ENCODE data around the gene HIGD1A.
A peak's percentile ranks its signal among the peaks of the same experiment; 100 is the strongest.

Gene HIGD1A

DNA sequence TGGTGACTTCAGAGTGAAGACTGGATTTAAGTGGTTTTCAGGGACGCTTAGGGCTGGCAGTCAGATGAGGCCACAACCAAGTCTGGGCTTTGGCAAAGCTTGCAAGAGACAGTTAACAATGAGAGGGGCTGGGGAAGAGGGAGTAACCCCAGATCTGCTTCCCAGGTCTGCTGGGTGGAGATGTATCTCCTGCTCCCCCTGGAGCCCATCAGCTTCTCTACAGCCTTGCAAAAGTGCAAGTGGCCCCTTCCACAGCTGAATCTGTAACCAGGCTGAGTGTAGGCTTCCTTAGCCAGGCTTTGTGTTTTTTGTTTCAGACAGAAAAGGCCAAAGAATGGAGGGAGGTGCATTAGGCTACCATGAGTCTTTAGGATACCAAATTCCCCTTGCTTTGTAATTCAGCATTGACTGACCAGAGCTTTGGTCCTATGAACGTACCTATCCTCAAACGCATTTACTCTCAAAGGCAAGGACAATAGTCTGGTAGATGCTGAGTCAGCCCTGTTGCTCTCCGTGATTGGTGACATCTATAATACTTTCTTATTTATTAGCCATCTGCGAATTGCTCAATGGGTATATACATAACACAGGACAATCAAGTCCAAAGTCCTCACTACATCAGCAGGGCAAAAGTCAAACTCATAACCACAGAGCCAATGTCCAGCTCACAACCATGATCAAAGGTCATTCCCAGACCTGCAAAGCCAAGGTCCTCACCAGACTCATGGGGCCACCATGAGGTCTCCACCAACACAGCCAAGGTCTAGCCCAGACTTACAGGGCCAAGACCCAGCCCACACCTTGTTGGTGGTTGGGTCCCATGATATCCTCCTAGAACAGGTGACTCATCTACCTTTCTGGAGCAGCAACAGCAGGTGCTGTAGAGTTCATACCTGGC, 48.4 kb downstream of the HIGD1A start:
- DNase-seq (ENCODE audit: low spot score): no peak

DNA sequence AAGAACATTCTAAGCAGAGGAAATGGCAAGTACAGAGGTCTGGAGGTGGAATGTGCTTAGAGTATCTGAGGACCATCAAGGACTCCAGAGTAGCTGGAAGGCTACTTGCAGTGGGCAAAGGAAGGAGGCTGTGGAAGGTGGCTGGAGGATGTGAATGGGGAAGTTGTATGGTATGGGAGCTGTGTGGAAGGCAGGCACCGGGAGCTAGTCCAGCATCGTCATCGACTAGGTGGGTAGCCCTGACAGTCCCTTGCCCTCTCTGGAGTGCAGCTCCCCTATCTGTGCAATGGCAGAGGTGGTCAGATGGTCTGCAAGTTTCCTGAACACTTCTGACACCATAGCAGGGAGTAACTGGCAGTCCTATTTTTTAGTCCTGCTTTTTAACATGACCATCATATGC, 50.5 kb downstream of the HIGD1A start:
- DNase-seq (ENCODE audit: low spot score): no peak

DNA sequence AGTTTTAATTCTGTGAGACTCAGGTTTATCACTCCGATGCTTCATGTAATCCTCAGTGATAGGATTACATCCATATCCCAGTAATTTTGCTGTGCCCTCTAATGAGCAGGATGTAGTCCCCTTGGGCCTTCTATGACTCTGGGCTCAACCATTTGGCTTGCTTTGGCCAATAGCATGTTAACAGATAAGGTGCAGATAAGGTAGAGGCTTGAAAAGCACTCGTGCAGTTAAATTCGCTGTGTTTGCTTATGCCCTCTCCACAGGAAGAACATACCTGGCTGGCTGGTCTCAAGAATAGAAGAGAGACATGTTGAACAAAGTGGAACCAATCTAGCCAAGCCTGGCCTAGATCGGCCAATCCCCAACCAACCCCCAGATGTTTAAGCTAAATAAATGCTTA, 51.3 kb downstream of the HIGD1A start:
- no peak for DNase-seq (ENCODE audit: low spot score)

DNA sequence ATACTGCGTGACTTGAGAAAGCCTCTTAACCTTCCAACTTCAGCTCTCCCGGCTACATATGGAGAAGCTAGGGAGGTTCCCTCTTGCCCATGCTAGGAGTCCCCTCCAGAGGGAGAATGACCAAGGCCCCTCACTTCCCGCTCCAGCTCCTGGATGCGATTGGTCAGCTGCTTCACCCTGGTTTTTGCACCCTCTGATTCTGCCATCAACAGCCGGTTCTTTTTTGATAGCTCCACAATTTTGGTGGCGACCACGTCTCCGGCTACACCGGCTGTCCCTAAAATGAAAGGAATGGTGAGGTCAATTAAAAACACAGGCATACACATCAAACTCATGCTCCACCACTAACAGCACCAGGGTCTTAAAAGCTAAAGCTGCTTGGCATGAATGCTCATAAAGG, 51.8 kb downstream of the HIGD1A start:
- no peak for DNase-seq (ENCODE audit: low spot score)

DNA sequence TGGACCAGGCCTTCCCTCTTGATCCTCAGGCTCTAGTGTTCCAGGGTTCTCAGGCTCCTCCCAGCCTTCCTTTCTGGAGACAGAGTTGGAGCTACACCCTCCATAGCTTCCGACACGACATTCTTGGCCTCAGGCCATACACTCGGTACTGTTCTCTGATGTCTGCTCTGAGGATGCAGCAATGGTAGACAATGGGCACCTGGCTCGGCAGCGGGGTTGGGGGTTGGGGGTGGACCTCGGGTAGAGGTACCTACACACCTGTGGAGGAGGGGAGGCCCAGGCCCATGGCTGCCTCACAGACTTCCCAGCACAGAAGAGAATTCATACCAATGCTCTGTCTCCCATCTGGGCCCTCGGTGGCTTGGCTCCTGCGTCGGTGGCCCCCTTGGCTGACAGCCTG, 52.7 kb downstream of the HIGD1A start:
- no peak for DNase-seq (ENCODE audit: low spot score)

DNA sequence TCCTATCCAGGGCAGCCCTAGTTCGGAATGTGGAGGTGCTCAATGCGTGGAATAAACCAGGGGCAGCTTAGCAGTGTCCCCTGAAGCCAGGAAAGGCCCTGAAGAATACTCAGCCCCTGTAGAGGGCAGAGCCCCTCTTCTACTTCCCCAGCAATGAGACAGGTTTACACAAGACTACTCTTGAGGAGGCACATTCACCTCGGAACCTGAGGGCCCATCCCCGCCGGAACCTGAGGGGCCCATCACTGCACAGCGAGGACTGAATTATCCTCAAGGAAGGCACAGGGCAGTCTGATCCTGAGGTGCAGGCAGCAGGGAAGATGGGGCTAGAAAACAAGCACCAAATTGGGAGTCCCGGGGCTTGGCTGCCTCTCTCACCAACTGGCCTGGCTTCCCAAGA, 53.5 kb downstream of the HIGD1A start:
- DNase-seq (ENCODE audit: low spot score): no peak

DNA sequence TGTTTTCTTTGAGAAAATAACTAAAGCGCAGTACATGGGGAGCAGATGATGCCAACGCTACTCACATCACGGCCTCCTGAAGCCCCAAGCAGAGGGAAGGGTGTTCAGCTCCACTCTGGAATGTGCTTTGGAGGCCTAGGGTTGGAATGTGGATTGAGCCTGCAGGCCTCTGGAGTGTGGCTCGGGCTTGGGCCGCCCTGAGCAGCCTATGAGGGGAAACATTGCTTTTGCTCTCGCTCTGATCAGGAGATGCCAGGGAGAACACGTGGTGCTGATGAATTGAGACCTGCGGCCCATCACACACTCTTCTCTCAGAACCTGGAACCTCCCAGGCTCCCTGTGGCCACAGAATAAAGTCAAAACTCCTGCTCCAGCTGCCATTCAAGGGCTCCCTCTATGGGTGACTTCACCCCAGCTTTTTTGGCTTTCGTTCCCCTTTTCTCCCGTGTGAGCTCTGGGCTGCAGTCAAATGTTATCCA, 54.5 kb downstream of the HIGD1A start:
- DNase-seq (ENCODE audit: low spot score): no peak

DNA sequence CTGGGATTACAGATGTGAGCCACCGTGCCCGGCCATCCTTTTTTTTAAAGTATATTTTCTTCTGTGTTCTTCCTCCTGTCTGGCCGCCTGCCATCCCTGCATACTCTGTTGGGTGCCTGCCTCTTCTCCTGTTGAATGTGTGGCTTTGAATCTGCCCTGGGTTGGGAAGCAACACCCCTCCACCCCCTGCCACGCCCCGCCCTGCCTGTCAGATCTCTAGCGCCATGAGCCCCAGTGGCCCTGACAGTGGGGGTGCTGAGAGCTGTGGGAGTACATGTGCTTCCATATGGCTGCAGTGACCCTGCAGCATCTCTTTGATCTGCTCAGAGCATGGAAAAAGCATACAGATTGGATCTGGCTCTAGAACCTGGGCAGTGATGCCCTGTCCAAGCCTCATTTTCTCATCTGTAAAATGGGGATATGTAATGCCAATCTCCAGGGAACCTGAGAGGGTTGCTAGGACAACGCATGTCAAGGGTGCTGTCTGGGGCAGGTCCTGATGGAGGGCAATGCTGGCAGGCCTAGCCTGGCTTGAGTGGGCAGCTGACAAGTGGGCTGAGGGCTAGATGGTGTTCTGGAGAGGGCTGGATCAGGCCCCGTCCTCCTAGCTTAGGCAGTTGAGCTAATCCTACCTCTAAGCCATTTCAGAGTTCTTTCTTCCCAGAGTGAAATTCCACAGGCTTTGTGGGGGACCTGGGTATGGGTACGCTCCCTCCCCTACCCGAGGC, 55.1 kb downstream of the HIGD1A start:
- DNase-seq (ENCODE audit: low spot score): no peak

DNA sequence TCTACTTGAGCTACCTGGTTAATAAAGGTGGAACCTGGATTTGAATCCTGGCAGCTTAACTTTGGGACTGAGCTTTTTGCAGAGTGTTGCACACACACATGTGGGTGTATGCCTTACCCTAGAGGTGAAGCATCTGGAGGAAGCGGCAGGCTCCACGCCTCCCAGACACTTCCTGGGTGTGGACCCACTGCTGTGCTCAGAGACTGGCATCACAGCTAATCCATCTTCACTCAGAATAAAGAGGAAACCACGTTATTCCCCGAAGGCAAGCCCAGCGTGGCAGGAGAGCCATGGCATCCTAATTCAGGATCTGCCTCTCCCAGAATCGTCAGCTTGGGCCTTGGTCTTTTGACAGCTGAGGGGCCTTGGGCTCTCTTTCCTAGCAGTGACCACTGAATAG, 56.7 kb downstream of the HIGD1A start:
- no peak for DNase-seq (ENCODE audit: low spot score)

DNA sequence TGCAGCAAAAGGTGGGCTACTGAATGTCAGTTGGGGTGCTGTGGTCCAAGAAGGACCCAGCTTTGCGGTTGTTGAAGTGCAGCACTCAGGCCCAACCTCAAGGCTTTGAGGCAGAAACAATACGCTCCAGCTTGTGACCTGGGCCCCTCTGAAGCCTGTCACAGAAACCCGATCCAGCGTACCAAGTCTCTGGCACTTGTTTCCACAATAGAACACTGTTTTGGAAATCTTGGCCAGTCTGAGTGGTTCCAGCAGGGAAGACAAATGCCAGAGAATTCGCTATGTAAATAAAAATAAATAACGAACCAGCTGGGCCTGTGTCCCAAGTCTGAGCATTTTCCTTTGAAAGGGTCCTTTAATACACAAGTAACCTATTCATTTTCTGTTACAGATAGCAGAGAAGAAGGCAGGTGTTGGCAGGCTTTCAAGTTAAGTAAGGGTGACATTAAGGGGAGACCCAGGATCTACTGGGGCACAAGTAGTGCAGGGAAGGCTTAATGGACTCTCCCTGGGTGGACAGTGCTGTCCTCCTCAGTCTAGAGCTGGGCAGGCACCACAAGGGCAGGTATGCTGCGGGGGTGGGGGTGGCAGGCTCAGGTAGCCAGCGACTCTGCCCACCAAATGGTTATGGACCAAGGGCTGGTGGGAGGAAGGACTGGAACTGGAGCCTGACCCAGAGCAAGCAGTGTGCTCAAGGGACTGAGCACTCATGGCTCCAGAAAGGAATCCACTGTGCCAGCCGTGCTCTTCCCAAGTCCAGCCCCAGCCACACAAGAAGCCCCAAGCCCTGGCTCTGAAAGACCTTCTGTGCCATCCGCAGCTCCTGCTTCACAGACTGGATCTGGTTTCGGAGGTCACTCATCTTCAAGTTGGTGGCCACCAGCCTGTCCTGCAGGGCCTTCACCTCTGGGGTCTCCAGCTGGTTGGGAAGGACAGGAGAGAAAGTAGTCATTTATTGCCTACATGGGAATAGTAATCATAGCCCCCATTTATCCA, 57.5 kb downstream of the HIGD1A start:
- peak; percentile 85 for DNase-seq (ENCODE audit: low spot score)

DNA sequence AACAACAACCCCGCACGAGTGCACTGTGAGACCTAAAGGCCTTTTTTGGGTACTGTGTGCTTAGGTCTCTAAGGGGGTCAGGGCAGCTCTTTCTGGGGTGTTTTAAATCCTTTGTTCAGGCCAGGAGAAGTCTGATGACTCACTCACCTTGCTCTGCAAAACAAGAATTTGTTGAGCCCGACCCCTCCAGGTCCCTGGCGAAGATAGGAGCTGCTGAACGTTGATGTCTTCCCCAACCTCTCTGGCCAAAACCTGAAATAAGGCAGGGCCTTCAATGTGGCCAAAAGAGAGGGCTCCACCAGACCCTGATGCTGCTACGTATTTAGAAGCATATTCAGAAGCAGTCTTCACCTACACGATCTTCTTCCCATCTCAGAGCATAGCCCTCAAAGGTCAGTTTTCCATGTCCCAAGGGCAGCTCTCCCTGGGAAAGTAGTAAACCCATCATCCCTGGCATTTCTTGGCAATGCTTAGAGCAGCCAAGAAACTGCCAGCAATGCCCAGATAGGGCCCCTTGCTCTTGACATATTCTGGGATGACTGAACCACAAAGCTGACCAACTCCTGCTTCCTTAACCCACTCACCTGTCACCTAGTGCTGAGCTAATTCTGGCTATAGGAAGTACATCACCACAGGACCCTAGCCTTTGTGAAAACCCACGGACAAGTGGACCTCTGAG, 58.4 kb downstream of the HIGD1A start:
- DNase-seq (ENCODE audit: low spot score): peak; percentile 24

DNA sequence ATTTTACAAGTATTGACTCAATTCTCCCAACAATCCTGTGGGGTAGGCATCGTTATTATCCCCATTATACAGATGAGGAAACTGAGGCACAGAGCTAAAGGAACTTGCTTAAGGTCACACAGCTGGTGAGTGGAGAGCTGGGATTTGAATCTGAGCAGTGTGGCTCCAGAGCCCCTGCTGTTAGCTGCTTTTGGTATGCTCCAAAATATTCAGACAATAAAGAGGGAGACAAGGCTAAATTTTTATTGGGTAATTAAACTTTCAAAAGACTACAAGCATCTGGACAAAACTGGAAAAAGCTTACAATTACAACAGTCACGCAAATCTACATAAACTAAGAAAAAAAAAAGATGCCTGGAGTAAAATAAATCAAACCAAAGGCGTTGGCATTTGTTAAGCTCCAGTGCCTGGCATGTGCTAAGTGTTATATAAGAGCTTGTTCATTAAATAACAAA, 59.0 kb downstream of the HIGD1A start:
- no peak for DNase-seq (ENCODE audit: low spot score)

DNA sequence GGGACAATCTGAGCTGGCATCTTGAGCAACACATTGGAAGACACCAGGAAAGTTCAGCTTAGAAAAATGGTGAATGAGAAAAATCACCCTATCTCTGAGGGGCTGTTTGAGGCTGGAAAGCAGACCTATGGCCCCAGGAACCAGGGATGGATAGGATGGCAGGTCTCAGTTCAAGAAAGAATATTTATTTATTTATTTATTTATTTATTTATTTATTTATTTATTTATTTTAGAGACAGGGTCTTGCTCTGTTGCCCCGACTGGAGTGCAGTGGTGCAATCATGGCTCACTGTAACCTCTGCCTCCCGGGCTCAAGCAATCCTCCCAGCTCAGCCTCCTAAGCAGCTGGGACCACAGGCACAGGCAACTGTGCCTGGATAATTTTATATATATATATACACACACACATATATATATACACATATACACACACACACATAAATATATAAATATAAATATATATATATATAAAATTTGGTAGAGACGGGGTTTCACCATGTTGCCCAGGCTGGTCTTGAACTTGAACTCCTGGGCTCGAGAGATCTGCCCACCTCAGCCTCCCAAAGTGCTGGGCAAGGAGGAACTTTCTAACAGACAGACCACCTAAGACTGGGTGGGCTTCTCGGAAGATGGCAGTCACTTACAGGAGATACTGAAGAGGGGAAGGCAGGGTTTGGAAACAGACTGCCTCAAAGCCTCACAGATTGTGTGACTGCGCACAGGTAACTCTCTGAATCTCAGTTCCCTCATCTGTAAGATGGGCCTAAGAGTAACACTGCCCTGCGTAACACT, 60.9 kb downstream of the HIGD1A start:
- no peak for DNase-seq (ENCODE audit: low spot score)

DNA sequence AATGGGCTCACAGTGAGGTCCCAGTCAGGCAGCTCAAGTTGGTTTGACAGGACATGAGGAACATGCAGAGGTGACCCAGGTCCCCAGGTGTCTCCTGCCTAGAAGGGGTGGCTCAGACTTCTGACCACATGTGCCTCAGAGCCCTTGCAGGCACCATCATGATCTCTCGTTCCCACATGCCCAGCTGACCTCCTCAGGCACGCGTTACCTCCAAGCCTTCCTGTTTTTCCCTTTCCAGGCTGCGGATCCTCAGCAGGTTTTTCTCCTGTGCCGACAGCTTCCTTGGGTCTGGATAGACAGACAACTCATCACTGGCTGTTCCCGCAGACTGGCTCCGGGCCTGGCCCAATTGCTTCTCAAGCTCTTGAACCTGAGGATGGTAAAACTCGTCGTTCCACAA, 61.6 kb downstream of the HIGD1A start:
- DNase-seq (ENCODE audit: low spot score): no peak

DNA sequence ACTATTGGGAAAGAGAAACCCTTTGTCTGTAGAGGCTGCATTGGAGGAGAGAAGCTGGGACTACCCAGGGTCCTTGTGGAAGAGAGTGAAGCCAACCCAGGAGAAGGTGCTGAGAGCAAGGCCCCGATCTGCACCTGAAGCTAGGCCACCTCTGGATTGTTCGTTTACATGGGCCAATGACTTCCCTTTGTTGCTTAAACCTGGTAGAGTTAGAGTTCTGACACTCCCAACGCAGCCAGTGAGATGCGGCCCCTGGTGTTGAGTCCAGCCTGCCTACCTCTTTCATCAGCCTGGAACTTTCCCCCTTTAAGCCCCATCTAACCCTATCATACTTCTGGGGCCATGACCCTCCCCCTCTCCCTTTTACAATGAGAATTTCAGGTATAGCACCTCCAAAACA, 62.0 kb downstream of the HIGD1A start:
- no peak for DNase-seq (ENCODE audit: low spot score)

DNA sequence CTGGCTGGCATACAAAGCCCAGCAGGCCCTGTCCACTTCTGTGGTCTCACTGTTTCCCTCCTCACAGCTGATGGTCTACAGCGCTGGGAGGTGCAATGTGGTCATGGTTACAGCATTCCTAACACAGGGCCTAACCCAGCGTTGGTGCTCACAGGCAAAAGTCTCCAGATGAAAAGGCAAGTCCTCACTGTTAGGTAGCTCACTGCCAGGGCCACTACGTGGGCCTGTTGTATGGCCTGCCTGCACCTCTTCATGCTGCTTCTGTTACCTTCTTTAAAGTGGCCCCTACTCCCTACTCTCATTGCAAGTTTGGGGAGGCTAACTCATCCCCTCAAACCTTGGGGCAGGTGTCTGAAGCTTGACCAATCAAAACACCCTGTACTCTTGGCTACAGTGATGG, 62.5 kb downstream of the HIGD1A start:
- DNase-seq (ENCODE audit: low spot score): no peak

DNA sequence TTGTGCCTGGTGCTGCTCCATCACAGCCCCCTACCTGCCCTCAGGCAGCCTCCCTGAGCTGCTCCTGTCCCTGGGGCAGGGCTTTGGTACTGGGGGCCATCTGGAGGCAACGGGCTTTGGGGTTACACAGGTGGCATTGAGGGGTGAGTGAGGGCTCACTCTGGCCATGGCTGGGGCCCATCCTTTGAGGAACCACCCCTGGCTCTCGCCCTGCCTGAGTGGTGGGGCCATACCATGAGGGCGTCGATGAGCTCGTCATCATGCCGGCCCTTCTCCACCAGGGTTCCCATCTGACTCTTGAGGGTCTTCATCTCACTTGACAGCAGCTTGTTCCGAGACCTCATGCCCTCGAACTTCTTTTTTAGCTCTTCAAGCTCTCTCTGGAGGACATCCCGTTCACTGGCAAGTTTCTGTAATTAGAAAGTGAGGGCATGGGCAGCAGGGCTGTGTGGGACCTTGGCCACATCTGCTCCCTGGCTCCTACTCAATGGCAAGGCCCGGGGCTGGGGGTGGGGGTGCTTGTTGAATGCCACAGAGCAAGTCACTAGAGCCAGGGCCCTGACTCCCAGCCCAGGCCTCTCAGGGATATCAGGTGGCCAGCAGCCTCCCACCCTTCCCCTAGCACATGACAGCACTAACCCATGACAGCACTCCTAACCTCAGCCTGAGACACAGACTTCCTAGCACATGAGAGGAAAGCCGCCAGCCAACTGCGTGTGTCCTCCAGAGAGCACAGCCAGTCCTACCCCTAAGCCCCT, 64.7 kb downstream of the HIGD1A start:
- DNase-seq (ENCODE audit: low spot score): peak; percentile 93

DNA sequence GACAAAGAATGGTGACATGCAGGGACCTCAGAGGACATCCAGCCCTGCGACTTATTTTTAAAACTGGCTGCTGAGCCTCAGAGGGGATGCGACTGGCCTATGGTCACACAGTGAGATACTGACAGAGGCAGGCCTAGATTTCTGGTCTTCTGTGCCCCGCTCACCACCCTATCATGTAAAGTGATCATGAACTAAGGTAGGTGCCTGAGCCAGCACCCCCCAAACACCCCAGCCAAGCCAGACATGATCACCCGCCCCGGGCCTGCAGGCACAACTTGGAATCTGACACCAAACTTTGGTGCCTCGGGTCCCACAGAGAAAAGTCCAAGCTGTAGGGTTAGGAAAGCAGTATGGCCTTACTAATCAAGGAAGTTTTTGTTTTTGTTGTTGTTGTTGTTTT, 67.8 kb downstream of the HIGD1A start:
- no peak for DNase-seq (ENCODE audit: low spot score)

DNA sequence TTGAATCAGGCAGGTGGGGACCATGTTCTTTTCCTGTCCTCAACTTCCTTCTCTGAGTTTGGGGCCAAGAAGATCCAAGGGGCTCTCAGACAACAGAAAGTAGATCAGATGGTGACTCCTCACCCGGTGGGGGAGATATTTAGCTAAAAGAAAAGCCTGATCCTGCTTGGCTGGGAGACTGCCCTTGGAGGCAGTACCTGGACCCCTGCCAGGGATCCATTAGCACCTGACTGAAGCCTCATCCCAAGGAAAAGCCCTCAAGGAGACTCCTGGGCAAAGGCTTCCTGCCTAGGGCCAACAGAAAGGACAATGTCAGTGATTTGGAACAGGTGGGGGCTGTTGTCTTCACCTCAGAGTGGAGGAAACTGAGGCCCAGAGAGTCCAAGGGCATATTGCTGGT, 68.2 kb downstream of the HIGD1A start:
- DNase-seq (ENCODE audit: low spot score): no peak

DNA sequence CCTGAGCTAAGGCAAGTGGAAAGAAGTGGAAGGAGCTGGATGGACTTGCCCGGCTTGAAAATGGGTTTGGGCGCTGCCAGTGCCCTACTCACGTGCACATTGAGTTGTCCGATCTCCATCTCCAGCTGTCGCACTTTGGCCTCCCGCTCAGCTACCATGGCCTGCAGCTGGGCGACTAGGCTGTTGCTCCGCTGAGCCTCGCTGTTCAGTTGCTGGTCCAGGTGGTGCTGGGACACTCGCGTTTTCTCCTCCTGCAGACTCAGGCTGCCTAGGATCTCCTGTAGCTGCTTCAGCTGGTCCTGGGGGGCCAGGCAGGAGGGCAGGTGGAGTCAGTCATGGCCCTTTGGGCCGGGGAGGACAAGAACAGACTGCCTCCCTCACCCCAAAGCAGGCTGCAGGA, 68.7 kb downstream of the HIGD1A start:
- no peak for DNase-seq (ENCODE audit: low spot score)
